Fibroblast of skin of right quadriceps (primary cell): ENCODE measurements around the gene PICK1.
"Not testable (repeated sequence)": the region's sequence is repeated elsewhere in the genome, so short reads cannot be mapped to it uniquely, and the experiment has no call there.

Source experiments
- DNase-seq: peaks from one replicate; pipeline ENCODE4 v3.0.0-alpha.2; 2013

The PICK1 gene

DNA sequence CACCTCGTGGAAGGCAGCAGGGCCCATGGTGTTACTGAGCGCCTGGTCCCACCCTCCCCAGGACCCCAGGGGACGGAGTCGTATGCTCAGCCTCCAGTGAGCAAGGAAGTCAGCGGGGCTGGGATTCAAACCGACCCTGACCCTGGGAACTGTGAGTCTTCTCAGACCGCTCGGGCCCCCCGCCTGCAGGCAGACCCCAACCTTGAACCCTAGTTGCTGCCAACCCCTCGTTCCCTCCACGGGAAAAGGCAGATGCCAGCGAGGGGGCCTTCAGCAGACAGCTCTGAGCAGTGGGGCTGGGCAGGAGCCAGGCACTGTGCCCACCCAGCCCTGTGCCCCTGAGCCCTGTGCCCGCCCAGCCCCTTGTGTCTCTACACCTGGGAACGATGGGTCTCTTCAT, 20.4 kb downstream of the PICK1 start:
- DNase-seq: no peak

DNA sequence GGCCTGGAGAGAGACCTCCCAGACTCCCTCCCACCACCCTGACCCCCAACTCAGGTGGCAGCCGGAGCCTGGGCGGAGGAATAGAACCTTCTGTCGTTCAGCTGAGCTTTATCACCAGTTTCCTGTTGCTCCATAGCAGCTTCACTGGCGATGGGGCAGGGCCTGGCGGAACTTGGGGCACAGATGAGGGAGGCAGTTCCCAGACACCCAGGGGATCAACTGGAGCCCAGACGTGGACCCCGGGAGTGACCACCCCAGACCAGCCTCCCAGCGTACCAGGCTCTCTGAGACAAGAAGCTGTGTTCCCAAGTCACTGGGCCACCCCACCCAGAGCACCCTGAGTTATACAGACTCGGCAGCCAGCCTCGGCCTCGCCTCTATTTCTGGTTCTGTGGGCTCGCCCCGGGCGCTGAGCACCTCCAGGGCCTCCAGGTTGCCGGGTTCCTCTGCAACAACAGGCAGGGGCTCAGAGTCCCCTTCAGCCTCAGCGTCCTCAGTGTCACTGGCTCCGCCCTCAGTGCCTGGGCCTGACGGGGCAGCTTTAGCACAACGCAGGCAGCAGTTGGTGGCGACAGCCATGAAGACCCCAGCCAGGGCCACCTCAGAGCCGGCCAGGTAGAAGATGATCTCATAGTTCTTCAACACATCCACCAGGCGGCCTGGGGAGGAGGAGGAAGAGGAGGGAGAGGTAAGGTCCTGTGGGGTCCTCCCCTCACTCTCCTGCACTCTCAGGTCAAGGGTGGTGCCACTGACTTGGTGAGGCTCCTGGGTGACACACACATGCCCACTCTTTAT, 21.0 kb downstream of the PICK1 start:
- no peak for DNase-seq

DNA sequence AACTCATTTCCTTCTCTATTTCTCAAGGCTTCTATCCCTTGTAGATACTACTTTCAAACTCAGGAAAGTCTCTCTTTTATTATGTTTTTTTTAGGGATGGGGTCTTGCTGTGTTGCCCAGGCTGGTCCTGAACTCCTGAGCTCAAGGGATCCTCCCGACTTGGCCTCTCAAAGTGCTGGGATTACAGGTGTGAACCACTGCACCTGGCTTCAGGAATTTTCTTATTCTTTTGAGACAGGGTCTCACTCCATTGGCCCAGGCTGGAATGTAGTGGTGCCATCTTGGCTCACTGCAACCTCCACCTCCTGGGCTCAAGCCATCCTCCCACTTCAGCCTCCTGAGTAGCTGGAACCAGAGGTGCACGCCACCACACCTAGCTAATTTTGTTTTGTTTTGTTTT, 22.0 kb downstream of the PICK1 start:
- not testable (repeated sequence) for DNase-seq

DNA sequence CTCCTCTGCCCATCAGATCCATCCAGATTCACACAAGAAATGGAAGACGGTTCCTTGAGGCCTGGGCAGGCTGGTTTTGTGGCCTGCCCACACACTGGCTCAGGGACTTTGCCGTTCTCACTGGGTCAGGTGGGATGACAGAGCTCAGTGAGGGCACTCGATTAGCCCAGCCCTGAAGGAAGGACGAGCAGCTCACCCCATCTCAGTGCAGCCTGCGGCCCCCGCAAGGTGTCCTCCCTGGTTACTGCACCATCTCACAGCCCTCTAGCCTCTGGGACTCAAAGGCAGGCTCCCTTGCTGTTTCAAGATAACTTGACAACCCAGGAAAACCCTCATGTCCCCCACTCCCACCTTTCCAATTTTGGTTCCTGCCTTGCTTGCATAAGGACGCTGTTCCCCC, 22.6 kb downstream of the PICK1 start:
- no peak for DNase-seq

DNA sequence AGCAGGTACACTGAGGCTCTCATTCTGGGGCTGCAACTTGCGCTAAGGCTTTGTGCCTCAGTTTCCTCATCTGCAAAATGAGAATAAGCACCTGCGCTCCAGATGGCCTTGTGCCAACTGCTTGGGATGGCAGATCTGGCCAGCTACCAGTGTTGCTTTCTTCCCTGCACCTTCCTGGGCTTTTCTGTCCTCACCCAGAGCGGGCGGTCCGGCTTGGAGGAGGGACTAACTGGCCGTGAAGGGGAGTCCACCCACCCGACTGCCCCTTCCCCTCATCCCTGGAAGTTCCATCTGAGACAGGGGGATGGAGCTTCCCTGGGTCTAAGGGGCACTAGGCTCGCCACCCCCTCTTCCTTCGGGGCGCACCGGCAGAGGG, 23.3 kb downstream of the PICK1 start:
- no peak for DNase-seq

DNA sequence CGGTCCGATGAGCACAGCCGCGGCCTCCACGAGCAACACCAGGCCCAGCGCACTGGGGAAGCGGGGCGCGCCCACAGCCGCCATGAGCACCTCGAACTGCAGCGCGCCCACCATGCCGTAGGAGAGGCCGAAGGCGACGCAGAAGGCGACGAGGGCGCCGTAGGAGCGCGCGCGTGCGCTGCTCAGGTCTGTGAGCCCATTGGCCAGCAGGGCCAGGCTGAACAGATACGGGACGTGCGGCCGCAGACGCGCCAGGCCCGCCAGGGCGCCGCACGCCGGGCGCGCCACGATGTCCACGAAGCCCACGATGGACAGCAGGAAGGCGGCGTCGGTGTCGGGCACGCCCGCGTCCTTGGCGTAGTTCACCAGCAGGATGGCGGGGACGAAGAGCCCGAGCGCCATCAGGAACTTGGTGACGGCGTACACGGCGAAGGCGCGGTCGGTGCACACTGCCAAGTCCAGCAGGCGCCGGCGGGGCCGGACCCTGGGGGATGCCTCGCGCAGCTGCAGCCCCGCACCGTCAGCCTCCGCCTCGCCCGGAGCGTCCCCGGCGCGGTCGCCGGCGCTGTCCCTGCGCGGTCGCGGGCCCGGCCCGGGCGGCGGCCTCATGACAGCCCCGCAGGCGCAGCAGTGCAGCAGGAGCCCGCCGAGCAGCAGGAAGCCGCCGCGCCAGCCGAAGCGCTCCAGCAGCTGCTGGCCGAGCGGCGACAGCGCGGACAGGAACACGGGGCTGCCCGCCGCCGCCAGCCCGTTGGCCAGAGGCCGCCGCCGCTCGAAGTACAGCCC, 23.8 kb downstream of the PICK1 start:
- DNase-seq: peak; percentile 39

DNA sequence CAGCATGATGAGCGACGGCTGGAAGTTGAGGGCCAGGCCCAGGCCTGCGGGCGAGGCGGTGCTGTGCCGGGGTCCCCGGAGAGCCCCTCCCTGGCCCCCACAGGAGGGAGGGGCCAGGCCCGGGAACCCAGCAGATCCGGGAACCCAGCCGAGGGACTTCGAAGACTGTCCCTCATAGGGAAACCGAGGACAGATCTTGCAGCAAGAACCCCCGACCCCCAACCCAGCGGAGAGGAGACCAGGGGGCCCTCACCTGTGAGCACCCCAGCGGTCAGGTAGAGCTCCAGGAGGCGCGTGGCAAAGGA, 24.4 kb downstream of the PICK1 start:
- DNase-seq: no peak

DNA sequence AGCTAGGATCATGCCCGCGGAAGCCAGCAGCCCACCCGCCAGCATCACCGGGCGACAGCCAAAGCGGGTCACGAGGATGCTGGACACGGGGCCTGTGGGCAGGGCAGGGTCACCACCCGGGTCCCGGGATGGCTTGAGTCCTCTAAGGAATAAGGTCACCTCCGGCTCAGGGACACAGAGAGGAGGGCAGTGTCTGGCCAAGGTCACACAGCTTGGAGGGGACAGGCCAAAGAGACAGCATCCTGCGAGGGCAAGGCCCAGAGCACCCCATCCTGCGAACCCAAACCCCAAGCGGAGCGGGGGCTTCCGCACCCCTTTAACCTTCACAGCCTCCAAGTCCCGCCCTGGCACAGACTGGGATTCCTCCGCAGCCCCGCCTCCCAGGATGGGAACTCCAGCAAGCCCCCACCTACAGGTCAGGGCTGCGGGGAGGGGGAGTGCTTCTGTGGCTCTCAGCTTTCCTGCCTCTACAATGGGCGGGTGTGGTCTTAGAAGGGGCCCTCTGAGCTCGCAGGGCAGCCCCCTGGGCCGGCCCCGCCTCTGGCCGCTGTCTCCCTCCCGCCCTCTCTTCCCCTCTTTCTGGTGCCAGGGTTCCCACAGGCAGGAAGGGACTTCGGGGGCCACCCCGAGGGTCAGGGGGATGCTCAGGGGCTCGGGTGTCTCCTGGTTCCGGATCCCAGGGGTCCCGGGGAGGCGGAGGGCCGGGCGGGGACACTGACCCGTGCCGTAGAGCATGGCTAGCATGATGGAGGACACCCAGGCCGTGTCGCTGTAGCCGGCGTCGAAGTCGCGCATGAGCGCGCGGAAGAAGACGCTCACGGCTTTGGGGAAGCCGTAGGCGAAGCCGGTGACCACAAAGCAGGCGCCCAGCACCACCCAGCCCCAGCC, 25.0 kb downstream of the PICK1 start:
- no peak for DNase-seq

DNA sequence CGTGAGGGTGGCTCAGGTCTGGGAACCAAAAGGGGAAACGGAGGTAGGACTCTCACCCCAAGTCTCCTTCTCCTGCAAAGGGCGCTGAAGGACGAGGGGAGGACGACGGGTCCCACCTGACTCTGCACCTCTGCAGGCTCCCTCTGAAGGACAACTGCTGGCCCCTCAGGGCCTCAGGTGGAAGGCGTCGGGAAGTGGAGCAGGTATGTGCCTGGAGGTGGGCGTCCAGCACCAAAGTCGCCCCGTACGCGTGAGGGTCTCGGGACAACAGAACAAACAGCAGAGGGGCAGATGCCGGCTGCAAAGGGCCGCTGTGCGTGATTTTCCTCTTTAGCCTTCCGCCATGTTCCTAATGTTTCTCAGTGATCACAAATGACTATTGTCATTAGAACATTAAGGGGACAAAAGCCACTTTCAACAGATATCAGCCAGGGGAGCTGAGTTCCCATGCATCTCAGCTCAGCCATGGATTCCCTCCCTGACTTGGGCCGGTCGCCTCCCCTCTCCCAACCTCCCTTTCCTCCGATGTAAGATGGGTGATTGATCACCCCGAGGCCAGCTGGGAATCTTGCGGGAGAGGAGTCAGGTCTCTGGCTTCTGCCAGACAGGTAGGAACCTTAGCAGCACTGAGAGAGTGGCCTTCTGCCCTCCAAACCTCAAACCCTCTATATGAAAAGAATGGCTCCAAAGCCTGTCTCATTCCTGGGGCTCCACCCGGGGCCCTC, 25.9 kb downstream of the PICK1 start:
- no peak for DNase-seq

DNA sequence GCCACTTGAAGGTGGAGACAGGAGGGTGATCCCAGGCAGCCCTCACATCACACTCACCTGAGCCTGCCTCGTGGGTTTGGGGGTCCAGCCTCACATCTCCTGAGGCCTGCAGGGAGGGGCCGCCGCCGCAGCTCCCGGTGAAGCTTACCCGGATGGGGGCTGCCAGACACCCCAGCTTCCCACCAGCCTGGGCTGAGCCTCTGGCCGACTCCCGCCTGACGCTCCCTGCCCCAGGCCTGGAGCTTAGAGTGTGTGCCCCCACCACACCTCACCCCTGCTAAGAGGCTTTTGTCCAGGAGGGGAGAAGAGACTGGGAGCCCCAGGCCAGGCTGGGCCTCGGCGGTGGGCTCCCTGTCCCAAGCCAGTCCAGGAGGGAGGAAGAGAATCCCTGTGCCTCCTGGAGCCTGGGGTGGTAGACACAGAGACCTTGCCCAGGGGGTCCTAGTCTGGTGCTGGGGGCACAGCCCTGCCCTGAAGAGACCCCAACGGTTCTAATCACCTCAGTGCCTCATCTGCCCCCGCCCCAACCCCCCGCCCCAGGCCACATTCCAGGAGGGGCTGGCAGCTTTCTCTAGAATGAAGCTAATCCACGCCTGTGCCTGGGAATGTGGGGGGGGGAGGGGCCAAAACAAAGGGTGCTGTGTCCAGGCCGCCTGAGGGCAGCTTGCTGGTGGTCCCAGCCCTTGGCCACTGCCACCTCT, 26.9 kb downstream of the PICK1 start, which contains the start of gene SLC16A8:
SLC16A8 (minus strand) TSS at position 254 of the 701 bp plus-strand sequence. CDS start 1,311 bp downstream, outside the sequence.
- no peak for DNase-seq

DNA sequence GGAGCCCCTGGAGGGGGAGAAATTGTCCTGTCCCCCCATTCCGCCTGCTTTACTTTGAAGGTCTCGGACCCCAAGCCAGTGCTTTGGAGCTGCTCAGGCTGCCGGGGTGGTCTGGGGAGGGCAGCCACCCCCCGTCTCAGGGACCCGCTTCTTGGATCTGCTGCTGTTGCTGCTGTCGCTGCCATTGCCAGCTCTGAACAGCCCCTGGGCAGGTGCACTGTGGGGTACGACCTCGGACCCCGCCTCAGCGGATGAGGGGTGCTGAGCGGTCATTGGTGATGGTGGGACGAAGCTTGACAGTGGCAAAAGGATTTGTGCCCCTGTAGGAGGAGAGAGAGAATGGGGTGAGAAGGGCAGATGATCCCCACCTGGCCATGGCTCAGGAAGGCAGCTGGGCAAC, 27.9 kb downstream of the PICK1 start:
- no peak for DNase-seq

DNA sequence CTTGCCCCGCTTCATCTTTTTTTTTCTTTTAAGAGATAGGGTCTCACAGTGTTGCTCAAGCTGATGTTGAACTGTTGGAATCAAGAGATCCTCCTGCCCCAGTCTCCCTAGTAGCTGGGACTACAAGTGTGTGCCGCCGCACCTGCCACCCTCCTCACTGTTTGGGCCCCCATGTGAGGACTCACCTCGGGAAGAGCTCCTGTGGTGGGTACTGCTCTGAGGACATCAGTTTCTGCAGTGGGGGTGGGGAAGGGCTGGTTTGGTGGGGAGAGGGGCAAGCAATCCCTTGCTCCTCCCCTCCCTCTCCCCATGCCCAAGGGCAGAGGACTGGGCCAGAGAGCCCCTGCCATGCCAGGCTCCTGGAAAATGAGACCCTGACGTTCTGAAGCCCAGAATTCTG, 28.3 kb downstream of the PICK1 start:
- no peak for DNase-seq

DNA sequence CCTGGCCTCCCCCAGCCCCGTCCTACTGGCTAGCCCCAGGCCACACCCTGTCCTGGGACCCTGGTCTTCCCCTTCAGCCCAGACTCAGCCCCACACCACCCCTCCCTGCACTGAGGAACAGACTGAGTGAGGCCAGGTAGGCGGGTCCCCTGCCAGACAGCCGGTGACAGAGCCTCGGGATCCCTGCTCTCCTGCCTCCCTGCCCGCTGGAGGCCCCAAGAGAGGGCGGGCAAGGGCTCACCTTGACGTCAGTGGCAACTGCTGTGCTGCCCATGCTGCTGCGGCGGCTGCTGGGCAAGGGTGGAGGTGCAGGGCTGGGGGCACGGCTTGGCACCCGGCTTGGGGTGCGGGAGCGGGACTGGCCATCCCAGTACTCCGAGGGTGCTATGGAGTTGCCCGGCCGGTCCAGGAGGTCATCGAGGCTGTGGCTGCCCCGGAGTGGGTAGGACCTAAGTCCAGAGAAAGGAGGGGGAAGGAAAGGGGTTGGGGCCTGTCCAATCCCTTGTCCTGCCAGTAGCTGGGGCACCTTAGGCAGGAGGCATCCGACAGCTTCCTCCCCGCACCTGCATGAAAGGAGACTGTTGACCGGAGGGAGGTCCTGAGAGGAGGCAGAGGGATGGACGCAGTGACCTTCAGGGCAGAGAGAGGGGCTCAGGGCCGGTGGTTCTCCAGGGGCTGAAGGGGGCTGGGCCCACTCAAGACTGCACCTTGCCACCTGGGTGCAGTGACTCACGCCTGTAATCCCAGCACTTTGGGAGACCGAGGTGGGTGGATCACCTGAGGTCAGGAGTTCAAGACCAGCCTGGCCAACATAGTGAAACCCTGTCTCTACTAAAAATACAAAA, 29.0 kb downstream of the PICK1 start:
- DNase-seq: no peak

DNA sequence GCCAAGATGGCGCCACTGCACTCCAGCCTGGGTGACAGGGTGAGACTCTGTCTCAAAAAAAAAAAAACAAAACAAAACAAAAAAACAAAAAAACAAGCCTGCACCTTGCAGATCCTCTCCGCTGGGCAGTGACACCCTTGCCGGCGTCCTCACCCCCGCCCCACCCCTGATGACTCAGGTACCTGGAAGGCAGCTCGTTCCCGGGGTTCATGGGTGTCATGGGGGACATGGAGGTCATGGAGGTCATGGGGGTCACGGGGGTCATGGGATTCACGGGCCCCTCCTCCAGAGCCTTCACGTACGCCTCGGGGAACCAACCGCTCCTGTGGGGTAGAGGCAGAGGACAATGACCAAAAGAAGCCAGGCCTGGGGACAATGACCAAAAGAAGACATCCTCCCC, 29.7 kb downstream of the PICK1 start:
- no peak for DNase-seq

DNA sequence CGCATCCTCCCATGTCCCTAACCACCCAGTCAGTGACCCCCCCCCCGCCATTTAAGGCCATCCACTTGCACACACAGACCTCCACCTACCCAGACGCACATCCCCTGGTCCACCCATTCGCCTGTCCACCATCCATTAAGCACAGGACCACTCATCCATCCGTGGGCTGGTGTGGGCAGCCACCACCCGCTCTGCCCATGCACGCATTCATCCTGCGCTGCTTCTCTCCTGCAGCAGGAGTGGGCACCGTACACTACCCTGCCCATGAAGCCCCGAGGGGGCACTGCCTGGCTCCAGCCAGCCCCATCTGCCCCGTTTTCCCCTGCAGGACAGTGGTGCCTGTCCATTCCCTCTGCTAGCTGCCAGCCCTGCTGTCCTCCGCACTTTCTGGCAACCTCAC, 30.7 kb downstream of the PICK1 start:
- DNase-seq: no peak

DNA sequence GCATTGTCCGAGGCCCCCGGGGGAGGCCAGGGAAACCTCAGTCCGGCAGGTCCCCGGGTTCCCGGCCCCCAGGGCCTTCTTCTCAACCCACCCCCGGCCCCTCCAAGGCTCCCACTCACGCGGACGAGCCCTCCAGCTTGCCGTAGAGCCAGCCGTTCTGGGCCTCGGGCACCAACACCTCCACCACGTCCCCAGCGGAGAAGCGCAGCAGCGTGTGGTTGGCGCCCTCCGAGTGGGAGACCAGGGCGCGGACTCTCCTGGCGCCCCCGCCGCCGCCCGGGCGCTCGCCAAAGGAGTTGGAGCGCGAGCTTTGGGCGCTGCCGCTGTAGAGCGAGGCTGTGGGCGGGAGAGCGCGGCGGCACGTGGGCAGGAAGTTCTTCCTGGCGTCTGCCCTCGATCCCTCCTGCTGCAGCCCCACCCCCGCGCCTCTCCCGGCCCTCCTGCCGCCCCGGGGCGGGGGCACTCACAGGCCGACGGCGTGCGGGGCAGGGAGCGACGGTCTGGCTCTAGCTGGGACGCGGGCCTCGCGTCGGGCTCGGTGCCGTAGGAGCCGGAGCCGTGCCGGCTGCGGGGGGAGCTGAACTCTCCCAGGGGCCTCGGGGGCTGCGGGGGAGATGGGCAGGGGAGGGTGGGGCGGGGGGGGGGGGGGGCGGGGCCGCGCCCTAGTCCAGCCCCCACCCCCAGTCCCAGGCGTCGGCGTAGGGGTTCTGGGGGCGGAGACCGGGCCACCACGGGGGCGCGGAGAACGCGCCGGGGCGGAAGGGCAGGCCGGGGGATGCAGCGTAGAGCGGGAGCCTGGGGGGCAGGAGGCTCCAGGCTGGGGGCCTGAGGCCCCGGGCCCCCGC, 31.6 kb downstream of the PICK1 start:
- DNase-seq: no peak

DNA sequence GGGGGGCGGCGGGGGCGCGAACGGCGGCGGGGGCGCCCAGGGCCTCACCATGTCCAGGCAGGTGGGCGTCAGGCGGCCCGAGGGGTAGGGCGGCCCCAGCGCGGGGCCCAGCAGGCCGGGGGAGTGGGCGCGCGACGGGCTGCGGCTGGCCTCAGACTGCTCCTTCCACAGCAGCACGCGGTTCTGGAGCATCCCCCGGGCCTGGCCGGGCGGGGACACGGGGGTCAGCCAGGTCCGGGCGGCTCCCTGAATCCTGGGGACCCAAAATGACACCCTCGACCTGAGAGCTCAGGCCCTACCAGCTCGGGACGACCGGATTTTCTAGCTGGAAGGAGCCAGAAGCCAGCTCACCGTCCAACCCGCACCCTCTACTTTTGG, 32.3 kb downstream of the PICK1 start:
- no peak for DNase-seq

DNA sequence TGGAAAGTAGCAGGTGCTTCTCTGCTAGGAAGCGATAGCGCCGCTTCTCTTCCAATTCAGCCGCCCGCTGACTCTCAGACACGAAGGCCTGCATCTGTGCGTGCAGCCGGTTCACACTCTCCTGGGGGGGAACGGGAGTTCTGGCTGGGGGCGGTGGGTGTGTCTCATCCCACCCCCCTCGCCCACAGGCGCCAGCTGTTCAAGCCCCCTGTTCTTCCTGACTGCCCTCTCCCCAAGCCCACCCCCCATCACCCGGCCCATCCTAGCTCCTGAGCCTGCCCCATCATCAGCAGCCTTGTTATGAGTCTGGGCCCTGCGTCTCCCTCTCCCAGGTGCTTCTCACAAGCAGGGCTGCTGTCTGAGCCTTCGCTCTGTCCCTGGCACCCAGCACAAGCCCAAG, 39.9 kb downstream of the PICK1 start:
- DNase-seq: no peak

DNA sequence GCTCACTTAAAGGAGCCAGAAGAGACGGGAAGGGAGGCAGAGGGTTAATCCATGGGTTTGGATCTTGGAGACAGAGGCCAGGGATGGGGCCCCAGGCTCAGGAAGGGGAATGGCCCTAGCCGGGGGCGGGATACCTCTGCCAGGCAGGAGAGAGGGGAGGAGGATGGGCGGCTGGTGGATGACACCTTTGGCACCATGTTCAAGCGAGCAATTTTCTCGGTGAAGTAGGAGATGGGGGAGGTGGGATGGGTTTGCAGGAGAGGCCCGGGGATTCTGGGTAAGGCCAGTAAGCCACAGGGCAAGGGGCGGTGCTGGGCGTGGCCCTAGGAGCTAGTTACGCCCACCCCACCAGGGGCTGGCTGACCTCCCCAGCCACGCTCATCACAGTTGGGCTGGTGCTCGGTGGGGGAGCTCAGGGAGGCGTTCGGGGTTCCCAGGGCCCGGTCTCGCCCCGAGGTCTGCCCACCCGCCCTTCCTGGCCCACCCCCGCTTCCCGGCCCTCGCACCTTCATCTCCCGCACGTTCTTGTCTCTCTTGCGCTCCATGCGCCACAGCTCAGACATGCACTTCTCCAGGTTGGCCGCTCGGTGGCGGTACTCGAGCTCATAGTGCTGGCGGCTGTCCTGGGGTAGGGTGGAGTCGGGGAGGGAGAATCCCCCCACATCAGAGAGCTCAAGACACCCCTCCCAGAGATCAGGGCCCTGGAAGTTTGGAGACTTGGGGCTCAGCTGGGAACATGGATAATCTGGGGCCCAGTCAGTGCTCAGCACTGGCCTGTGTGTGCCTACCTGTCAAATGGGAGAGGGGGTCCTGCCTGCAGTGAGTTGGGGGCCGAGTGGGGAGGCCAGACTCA, 40.6 kb downstream of the PICK1 start:
- DNase-seq: peak; percentile 30
